GM18517 (cell line): ENCODE results near the gene MARCHF10.
"Not testable (repeated sequence)": the region's sequence is repeated elsewhere in the genome, so short reads cannot be mapped to it uniquely, and the experiment has no call there.

ENCODE experiments used
- ATAC-seq: cut with Tn5 transposase; IDR thresholded peaks from one replicate; pipeline ENCODE4 v1.9.1; 2021; ENCODE audit warnings: mild to moderate bottlenecking, moderate library complexity; ENCODE audit not compliant: unreplicated experiment

MARCHF10 gene, protein sequence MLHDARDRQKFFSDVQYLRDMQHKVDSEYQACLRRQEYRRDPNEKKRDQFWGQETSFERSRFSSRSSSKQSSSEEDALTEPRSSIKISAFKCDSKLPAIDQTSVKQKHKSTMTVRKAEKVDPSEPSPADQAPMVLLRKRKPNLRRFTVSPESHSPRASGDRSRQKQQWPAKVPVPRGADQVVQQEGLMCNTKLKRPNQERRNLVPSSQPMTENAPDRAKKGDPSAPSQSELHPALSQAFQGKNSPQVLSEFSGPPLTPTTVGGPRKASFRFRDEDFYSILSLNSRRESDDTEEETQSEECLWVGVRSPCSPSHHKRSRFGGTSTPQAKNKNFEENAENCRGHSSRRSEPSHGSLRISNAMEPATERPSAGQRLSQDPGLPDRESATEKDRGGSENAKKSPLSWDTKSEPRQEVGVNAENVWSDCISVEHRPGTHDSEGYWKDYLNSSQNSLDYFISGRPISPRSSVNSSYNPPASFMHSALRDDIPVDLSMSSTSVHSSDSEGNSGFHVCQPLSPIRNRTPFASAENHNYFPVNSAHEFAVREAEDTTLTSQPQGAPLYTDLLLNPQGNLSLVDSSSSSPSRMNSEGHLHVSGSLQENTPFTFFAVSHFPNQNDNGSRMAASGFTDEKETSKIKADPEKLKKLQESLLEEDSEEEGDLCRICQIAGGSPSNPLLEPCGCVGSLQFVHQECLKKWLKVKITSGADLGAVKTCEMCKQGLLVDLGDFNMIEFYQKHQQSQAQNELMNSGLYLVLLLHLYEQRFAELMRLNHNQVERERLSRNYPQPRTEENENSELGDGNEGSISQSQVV

DNA sequence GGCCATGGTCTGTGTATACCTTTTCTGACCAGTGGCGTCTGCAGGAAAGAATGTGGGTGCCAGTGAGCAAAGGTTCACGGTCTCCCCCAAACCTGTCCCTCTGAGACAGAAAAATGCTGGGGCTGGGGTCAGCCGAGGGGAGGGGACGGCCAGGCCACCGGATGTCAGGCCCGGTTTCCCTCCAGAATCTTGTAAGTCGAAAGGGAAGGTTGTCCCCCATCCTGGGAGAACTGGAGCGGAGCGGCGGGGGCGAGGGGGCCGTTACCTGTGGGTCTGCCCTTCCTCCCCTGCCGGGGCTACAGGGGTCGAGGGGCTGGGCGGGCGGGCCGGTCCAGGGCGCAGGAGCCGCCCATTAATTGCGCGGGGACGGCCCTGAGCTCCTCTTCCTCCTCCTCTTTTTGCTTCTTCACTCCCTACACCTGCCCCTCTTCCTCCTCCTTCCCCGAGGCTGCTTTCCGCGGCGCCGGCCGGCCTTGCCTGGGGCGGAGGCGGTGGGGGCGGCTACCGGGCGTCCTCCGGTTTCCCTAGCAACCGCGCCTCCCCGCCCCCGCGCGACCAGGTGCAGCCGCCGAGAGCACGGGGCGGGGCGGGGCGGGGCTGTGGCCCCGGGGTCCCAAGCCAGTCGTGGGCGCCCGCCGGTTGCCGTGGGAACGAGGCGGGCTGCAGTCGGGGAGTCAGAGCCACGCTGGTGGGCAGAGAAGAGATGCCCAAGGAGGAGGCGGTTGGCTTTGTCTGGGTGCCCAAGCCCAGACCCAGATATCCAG is at the start of gene MARCHF10:
TSS of gene MARCHF10 (minus strand) at position 503 of the 764 bp plus-strand sequence. CDS start 6,579 bp downstream, outside the sequence.
- ATAC-seq = no peak

DNA sequence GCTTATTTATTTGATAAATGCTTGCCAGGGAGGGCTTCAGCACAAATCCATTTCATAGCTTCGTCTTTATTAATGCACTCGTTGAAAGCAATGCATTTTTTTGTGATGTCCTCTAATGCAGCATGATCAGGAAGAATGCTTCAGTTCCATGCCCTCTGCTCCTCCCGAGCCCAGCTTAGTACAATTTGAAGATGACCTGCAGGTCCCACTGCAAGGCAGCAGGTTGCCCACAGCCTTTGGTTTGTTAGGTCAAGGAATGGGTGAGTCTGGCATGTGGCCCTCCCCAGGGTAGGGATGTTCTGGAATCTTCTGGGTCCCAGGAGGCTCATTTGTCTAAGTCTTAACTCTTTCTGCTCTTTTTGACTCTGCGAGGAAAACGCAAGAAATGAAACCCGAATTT is 49.4 kb upstream of the MARCHF10 start:
- no peak for ATAC-seq

DNA sequence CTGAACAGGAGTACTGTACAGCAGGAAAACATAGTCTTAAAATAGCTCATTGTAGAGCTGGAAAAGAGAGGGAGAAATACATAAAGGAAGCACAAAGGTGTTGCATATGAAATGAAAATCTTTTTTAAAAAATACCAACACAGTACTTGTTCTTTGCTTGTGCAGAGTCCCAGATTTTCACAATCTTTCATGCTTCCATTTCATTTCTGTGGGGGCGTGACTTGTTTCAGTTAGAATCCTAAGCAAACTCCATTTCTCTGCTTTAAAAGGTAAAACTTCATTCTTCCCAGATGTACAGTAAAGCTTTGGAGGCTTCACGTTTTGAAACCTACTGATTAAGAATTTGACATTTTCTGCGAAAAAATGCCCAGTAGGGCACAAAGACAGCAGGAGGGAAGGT is 48.5 kb upstream of the MARCHF10 start:
- no peak for ATAC-seq

DNA sequence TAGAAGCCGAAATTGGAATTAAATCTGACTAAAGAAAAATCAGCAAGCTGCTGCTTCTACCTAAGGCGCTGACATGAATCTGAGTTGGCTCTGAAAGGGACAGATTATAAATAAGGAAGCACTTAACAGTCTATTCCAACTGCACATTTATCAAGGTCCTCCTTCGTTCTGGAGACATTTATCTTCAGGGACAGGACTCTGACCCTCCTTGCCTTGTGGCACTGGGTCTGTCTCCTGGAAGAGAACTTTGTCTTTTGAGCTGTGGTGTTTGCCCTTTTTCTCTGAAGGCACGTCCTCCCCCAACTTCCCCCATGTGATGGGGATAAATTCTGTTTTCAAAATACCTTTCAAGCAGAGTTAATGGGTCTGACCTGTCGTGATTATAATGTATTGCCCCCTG is 47.0 kb upstream of the MARCHF10 start:
- no peak for ATAC-seq

DNA sequence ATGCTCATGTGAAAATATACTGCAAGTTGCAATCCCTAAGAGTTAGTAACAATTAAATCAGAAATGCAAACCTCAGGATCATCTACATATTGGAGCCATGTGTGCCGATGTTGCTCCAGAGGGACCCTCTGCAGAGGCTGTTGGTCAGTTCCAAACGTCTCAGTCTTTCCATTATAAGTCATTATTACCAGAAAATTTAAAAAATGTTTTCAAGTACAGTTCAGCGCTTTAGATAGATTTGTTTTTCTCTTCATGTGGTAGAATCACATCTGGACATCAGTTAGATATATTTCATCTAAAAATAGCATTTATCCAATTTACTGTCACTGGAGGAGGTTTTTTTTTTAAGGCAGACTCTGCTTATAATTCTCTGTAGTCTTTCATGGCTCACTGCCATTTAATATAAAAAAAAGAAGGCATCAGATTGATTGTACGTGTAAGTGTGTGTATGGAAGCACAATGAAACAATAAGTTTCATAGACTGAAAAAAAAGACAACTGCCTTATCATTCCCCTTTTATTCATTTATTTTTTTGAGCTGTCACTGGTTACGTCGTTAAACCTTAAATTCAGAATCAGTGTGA is 46.1 kb upstream of the MARCHF10 start:
- no peak for ATAC-seq

DNA sequence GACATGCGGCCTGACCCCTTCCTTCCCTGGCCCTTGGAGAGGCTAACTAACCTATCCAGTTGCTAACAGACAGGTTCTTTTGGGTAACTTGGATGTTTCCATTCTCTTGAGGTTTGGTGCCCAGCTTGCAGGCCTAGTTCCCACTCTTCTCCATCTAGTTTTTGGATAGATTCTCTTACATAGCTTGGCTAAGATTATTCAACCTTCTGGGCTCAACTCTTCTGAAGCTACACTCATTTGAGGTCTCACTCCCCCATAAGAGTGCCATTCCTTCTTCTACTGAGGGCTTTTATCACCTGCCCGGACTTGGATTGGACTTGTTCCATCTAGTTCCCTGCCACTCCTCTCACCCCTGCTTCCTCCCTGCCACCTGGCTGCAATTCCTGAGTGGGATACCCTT is 44.1 kb upstream of the MARCHF10 start:
- ATAC-seq = no peak

DNA sequence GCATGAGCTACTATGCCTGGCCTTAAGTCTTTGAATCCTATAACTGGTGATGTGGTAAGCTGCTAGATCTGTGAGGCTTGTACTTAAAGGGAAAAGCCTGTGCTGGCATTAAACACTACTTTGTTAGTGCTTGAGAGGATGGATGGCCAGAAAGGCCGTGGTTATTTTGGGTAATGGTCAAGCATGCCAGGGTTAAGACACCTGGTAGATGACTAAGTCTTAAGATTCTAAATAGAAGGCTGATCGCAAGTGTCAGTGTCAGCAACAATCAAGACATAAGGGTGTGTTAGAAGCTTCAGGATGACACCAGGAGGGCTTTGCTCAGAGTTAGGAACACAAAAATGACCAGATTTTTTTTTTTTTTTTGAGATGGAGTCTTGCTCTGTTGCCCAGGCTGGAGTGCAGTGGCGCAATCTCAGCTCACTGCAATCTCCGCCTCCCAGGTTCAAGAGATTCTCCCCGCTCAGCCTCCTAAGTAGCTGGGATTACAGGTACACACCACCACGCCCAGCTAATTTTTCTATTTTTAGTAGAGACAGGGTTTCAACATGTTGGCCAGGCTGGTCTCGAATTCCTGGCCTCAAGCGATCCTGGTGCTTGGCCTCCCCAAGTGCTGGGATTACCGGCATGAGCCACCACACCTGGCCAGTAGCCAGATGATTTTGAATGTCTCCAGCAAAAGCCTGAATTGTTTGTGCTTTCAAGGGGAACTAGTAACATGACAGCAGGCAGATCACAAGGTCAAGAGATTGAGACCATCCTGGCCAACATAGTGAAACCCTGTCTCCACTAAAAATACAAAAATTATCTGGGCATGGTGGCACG is 41.7 kb upstream of the MARCHF10 start:
- not testable (repeated sequence) for ATAC-seq

DNA sequence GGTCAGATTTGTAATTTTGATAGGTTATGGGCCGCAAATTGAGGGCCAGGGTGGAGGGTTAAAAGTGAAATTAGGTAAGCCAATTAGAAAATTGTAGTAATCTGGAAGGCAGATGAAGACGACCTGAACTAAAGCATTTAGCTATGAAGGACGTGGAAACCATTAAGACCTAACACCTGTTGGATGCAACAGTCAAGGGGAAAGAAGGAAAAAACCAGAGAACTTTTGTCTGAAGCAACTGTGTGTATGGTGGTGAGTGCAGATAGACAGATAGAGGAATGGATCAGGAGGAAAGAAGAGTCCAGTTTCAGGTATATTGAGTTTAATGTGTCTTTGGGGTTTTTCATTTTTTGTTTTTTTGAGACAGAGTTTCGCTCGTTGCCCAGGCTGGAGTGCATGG is 40.2 kb upstream of the MARCHF10 start:
- ATAC-seq = no peak

DNA sequence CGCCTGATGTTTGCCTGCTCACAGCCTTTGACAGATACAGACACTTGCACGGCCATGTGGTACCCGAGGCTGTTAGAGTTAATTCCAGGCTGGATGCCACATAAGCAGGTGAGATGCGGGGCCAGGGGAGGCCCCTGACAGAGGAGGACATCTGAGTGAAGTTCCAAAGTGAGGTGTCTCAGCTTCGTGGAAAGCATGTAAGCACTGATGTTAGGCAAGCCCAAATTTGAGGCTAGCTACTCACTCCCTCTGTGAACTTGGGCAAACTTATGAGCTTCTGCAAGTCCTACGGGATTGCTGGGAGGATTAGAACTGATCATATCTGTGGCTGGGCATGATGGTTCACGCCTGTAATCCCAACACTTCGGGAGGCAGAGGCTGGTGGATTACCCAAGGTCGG is 39.3 kb upstream of the MARCHF10 start:
- ATAC-seq = no peak

DNA sequence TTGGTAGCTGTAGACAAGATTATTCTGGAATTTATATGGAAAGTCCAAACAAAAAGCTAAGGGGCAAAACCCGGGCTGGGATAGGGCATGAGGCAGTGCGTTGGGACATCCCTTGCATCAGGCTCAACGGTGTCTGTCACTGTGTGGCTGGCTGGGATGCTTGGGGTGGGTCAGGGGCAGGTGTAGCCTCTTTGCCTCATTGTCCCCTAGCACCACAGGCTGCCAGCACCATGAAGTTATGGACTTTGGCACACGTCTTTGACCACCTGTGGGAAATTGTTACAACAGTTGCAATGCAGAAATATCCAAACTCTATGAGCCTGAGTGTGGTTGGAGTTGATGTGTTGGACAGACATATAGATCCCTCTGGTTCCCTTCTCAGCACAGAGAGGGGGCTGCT is 32.8 kb upstream of the MARCHF10 start:
- ATAC-seq = no peak

DNA sequence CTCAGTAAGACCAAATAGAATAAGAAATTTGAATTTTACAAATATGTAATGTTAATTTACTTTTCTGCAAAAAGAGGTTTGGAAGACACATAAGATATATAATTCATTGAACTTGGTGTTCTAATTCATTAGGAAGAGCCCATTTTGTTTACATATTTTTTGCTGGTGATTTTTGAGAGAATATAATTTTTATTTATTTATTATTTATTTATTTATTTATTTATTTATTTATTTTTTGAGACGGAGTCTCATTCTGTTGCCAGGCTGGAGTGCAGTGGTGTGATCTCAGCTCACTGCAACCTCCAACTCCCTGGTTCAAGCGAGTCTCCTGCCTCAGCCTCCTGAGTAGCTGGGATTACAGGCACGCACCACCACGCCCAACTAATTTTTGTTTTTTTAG is 25.7 kb upstream of the MARCHF10 start:
- not testable (repeated sequence) for ATAC-seq

DNA sequence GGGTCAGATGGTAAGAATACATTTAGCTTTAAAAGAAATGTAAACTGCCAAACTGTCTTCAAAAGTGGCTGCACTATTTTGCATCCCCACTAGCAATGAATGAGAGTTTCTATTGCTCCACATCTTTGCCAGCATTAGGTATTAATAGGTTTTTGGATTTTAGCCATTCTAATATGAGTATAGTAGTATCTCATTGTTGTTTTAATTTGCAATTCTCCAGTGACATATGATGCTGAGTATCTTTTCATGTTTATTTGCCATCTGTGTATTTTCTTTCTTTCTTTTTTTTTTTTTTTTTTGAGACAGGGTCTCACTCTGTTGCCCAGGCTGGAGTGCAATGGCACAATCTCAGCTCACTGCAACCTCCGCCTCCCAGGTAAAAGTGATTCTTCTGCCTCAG is 24.3 kb upstream of the MARCHF10 start:
- no peak for ATAC-seq

DNA sequence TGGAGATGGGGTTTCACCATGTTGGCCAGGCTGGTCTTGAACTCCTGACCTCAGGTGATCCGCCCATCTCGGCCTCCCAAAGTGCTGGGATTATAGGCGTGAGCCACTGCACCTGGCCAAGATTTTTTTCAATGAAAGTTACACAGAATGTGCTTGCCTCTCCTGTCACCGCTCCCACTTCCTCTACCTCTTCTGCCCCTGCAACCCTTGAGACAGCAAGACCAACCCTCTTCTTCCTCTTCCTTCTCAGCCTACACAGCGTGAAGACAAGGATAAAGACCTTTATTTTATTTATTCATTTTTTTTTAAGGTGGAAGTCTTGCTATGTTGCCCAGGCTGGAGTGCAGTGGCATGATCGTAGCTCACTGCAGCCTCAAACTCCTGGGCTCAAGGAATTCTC is 23.0 kb upstream of the MARCHF10 start:
- ATAC-seq = not testable (repeated sequence)

DNA sequence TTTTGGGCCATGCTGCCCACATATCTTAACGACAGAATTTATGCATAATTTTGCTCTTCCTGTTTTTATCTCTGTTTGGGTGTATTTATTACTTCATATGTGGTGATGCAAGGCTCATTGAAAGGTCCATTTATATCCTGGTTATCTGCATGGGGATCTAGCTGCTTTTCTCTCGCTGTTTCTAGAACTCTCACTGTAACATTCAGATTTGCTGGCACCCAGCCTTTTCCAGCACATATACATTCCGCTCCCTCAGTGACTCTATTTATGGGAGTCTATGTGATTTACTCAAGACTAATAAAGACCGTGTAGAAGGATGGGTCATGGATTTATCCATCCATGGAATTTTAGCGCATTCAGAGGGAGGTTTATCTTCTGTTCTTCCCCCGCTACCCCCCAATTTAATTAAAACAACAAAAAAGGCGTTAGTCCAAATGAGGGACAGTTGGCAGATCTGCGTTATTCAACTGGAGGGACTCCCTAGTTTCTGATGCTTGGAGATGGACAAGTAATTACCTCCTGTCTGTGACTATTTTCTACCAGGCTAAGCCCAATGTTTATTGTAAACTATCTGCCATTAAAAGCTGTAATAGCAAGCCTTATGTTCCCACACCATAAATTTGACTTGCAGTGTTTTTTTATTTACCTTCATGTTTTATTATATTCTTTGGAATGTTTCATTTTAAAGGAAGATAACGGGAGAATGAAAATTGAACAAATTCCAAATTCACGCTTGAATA is 19.8 kb upstream of the MARCHF10 start:
- ATAC-seq = no peak

DNA sequence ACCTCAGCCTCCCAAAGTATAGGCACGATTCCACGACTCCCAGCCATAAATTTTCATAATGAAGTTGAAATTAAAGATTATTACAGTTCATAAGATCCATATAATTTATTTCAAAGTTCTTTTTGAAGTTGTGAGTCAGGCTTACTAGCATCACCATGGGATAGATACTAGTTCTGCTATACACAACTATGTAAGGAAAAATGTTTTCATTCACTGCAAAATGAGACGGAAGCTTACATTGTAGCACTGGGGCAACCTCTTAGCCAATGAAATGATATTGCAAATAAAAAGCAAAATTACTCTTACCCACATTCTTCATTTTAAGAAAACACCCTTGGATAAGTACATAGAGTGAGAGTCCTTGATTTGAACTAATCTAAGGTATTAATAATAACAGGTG is 18.8 kb upstream of the MARCHF10 start:
- no peak for ATAC-seq

DNA sequence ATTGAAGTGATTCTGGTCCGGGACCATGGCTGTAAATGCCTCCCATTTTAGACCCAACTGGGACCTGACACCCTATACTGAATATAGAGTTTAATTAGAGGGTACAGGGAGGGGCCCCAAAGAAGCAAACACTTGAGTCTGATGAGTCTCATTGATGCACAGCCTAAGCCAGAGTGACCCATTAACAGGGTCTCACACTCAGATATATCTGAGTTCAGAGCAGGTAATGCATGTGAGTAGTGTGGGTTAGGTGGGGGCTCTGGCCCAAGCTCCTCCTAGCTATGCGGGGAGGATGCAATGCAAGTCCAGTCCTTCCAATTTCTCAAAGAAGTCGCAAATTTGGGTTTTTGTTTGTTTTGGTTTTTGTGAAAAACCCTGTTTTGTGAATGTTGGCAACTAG is 17.1 kb upstream of the MARCHF10 start:
- no peak for ATAC-seq

DNA sequence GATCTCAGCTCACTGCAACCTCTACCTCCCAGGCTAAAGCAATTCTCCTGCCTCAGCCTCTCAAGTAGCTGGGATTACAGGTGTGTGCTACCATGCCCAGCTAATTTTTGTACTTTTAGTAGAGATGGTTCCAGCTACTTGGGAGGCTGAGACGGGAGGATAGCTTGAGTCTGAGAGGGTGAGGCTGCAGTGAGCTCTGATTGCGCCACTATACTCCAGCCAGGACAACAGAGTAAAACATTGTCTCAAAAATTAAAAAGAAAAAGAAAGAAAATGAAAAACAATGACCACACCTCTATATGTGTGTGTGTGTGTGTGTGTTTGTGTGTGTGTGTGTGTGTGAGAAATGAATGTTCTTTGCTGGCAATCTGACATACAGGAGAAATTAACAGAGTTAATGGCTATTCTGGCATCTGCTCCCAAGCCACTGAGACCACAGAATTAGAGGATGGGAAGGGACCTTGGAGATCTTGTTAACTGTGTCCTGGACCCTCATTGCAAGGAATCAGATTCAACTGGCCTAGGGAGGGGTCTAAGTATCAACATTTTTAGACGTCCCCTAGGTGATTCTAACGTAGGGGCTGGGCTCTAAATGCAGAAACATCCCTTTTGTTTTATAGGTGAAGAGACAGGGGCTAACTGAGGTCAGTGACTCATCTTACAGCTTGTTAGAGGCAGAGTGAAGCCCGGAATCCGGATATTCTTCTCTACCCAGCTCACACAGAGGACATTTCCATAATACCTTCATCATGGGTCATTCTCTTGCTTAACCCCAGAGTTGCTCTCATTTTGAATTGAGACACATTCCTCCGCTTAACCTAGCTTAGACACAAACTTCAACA is 16.4 kb upstream of the MARCHF10 start:
- no peak for ATAC-seq

DNA sequence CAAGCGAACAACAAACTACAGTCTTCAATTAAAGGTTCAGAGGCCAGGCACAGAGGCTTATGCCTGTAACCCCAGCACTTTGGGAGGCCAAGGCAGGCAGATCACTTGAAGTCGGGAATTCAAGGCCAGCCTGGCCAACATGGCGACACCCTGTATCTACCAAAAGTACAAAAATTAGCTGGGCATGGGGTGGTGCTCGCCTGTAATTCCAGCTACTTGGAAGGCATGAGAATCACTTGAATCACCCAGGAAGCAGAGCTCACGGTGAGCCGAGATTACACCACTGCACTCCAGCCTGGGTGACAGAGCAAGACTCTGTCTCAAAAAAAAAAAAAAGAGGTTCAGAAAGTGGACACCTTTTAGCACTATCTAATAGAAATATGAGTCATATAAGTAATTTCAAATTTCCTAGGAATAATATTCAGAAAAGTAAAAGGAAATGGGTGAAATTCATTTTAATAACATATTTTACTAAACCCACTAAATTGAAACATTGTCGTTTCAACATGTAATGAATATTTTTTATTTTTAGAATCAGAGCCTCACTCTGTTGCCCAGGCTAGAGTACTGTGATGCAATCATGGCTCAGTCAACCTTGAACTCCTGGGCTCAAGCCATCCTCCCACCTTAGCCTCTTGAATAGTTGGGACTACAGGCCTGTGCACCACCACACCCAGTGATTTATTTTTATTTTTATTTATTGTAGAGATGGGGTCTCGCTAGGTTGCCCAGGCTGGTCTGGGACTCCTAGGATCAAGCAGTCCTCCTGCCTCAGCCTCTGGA is 15.2 kb upstream of the MARCHF10 start:
- ATAC-seq = no peak
